Chondrocyte (in vitro differentiated cells): ENCODE data around the gene NRXN3. TPM values are rescaled to one million over a fixed set of nuclear protein-coding genes. Genes with fewer than 3 reads are reported as not detected.

ENCODE experiments used
- DNase-seq: peaks from one replicate; pipeline ENCODE4 v3.0.0; 2021; ENCODE audit warnings: mixed read lengths, low spot score
- H3K27ac Mint-ChIP-seq: one replicate; pipeline ENCODE4 v1.8.0; 2021; ENCODE audit warnings: mild to moderate bottlenecking, moderate library complexity, mixed read lengths; ENCODE audit not compliant: unreplicated experiment
- H3K27me3 Mint-ChIP-seq: 2 replicates; pipeline ENCODE4 v1.8.0; 2021; ENCODE audit warnings: low read depth, mixed read lengths
- H3K36me3 Mint-ChIP-seq: 2 replicates; pipeline ENCODE4 v1.8.0; 2021; ENCODE audit warnings: low read depth, mixed read lengths
- H3K4me1 Mint-ChIP-seq: 2 replicates; pipeline ENCODE4 v1.8.0; 2021; ENCODE audit warnings: low read depth, mild to moderate bottlenecking, mixed read lengths
- H3K4me3 Mint-ChIP-seq: one replicate; pipeline ENCODE4 v1.8.0; 2021; ENCODE audit warnings: mild to moderate bottlenecking, moderate library complexity, mixed read lengths; ENCODE audit not compliant: unreplicated experiment
- H3K9me3 Mint-ChIP-seq: 2 replicates; pipeline ENCODE4 v1.8.0; 2021; ENCODE audit warnings: low read depth, mixed read lengths
- total RNA-seq: library from RNA; stranded (reverse); gene quantifications from 3 replicates; pipeline ENCODE4 v1.2.1, GENCODE V29; 2021
- TF ChIP-seq, protein P1 (sequence below): fragments of 200-600 bp; sonication (generic); IDR thresholded peaks from 2 replicates; pipeline ENCODE4 v1.5.0; 2021; ENCODE audit warnings: antibody characterized with exemption, mild to moderate bottlenecking, moderate library complexity

NRXN3 gene
- total RNA-seq, 1 donor from 2014 or later, result 7.9 TPM

DNA sequence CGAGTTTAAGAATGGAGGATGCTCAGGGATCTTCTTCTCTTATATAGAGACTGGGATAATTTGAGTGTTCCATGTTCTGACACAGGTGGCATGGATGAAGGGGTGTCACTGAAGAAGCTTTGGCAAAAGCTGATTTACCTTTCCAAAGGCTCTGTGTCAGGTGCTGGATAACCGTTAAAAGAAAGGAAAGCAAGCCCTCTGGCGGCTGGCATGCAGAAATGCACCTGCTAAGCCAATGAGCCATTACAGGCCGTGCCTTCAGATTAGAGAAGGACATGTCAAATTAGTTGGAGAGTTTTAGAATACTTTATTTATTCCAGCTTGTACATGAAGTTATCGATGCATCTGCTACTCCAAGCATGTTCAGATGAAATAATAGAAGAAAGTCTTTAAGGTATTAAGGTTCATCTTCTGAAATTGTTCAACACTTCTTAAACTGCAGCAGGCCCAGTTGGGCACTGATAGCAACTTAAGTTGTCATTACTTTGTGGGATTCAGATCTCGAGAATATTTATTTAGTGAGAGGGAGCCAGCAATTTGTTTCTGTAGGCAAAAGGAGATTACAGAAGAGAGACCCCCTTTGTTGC, 678.2 kb downstream of the NRXN3 start:
- Mint-ChIP-seq H3K27me3 (peaks cover 20% of the 10 kb centered on the region), H3K4me3 (no peak overlapping the region), H3K36me3 (no peaks in the 10 kb centered on the region), H3K4me1 (no peaks in the 10 kb centered on the region), H3K9me3 (no peaks in the 10 kb centered on the region), H3K27ac (no peak overlapping the region)
- no peak for DNase-seq
- TF ChIP-seq, protein P1, sequence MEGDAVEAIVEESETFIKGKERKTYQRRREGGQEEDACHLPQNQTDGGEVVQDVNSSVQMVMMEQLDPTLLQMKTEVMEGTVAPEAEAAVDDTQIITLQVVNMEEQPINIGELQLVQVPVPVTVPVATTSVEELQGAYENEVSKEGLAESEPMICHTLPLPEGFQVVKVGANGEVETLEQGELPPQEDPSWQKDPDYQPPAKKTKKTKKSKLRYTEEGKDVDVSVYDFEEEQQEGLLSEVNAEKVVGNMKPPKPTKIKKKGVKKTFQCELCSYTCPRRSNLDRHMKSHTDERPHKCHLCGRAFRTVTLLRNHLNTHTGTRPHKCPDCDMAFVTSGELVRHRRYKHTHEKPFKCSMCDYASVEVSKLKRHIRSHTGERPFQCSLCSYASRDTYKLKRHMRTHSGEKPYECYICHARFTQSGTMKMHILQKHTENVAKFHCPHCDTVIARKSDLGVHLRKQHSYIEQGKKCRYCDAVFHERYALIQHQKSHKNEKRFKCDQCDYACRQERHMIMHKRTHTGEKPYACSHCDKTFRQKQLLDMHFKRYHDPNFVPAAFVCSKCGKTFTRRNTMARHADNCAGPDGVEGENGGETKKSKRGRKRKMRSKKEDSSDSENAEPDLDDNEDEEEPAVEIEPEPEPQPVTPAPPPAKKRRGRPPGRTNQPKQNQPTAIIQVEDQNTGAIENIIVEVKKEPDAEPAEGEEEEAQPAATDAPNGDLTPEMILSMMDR, result peak; percentile 87

DNA sequence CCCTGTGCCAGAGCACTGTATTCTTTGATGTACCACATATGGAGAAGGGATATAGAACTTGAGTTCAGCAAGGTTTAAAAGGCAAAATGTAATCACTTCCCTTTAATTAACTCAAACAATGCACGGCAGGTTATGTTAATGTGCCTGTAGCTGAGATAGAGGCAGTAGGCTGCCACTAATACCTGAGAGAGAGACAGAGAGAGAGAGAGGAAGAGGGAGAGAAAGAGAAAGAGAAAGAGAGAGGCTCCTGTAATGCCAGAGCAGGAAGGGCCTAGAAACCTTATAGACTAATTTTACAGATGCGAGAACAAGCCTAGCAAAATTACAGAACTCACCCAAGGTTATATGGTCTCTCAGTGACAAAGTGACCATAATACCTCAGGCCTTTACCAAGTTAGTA, 679.8 kb downstream of the NRXN3 start:
- no peak overlapping the region for H3K27ac Mint-ChIP-seq
- H3K4me3 Mint-ChIP-seq, result no peak overlapping the region
- H3K27me3 Mint-ChIP-seq, result peaks cover 23% of the 10 kb centered on the region
- no peak for DNase-seq
- no peaks in the 10 kb centered on the region for H3K9me3 Mint-ChIP-seq
- H3K4me1 Mint-ChIP-seq, result no peaks in the 10 kb centered on the region
- TF ChIP-seq, protein P1, result no peak
- H3K36me3 Mint-ChIP-seq, result no peaks in the 10 kb centered on the region

DNA sequence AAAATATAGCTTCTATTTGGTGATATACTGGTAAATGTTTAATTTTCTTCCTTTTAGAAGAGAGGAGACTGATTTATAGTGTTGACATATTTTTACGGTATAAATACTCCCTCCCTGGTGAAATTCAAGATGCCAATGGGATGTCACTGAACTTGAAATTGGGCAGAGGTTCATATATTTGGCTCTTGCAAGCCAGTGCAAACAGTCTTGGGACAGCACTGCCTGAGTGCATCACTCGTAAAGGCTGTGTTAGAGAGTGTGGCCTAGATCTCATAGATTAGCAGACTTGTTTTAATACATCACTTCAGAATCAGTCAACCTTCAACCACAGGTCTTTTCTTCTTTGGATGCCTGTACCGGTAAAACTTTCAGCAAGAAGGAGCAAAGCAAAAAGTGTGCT, 681.0 kb downstream of the NRXN3 start:
- H3K4me3 Mint-ChIP-seq, result no peak overlapping the region
- no peaks in the 10 kb centered on the region for H3K9me3 Mint-ChIP-seq
- H3K36me3 Mint-ChIP-seq, result no peaks in the 10 kb centered on the region
- TF ChIP-seq, protein P1, result no peak
- no peaks in the 10 kb centered on the region for H3K4me1 Mint-ChIP-seq
- peaks cover 21% of the 10 kb centered on the region for H3K27me3 Mint-ChIP-seq
- no peak overlapping the region for H3K27ac Mint-ChIP-seq
- DNase-seq, result no peak

DNA sequence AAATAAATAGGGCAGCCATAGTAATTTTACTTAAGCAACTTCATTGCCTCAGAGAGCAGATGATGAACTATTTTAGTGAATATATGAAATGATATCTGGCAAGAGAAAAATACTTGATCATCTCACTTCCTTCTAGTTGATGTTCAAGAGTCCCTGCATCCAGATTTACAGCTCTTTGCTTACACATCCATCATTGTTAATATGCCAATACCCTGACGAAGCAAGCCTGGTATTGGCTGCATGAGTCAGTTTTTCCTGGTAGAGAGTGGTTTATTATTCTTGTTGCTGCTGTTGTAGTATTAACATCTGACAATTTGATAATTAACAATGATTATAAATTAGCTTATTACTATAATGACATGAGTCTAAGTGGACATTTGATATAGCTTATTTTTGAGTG, 681.9 kb downstream of the NRXN3 start:
- Mint-ChIP-seq H3K4me3 (no peak overlapping the region), H3K36me3 (no peaks in the 10 kb centered on the region), H3K9me3 (no peaks in the 10 kb centered on the region), H3K4me1 (no peaks in the 10 kb centered on the region), H3K27ac (no peak overlapping the region), H3K27me3 (peaks cover 15% of the 10 kb centered on the region)
- no peak for DNase-seq
- TF ChIP-seq, protein P1, result no peak

DNA sequence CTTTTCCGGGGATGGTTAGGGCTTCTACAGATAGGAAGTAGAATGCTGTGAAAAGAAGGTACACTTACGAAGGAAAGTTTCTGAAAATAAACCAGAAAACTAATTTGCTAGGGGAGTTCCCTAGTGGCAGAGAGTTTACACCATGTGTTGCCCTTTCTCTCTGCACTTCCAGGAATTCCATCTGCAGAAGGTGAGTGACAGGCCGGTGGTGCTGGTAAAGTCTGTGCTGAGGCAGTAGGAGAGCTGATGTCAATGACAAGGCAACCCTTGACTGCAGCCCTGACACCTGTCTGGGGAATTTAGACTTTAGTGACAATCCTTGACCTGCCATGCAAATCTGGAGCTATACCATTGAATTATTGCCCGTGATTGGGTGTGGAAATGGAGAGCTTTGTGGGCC, 687.8 kb downstream of the NRXN3 start:
- H3K27ac Mint-ChIP-seq, result no peak overlapping the region
- H3K4me1 Mint-ChIP-seq, result no peaks in the 10 kb centered on the region
- H3K36me3 Mint-ChIP-seq, result no peaks in the 10 kb centered on the region
- no peak for DNase-seq
- H3K27me3 Mint-ChIP-seq, result peaks cover 11% of the 10 kb centered on the region
- H3K4me3 Mint-ChIP-seq, result no peak overlapping the region
- TF ChIP-seq, protein P1, result no peak
- no peaks in the 10 kb centered on the region for H3K9me3 Mint-ChIP-seq
